GM12801 (cell line): ENCODE measurements around the gene VPS41.

Experiments
- CTCF ChIP-seq: IDR thresholded peaks from one replicate; pipeline ENCODE4 v1.5.1; 2011; ENCODE audit warnings: control low read depth; ENCODE audit not compliant: insufficient read length; ENCODE audit errors: extremely low read depth

The VPS41 gene

GRCh38 chr7:38855386-38855785 lies 53.6 kb downstream of the VPS41 start:
- TF ChIP-seq CTCF: no peak

- no peak for TF ChIP-seq CTCF
Observed at GRCh38 chr7:38851321-38851720, 57.7 kb downstream of the VPS41 start.

GRCh38 chr7:38846280-38846679 lies 62.7 kb downstream of the VPS41 start:
- no peak for TF ChIP-seq CTCF

GRCh38 chr7:38844952-38845563 lies 63.9 kb downstream of the VPS41 start:
- TF ChIP-seq CTCF: no peak

GRCh38 chr7:38842746-38843145 lies 66.2 kb downstream of the VPS41 start:
- no peak for TF ChIP-seq CTCF

- no peak for TF ChIP-seq CTCF
Observed at GRCh38 chr7:38840736-38841460, 68.1 kb downstream of the VPS41 start.

- no peak for TF ChIP-seq CTCF
Observed at GRCh38 chr7:38839851-38840250, 69.1 kb downstream of the VPS41 start.
